GM18519 (cell line): Measurements from ENCODE around the gene CEBPZ.

ENCODE experiments used
- ATAC-seq: cut with Tn5 transposase; IDR thresholded peaks from one replicate; pipeline ENCODE4 v1.9.1; 2021; ENCODE audit warnings: mild to moderate bottlenecking, moderate library complexity; ENCODE audit not compliant: unreplicated experiment, low FRiP score

CEBPZ gene

GRCh38 chr2:37181726-37182684 lies 49.4 kb downstream of the CEBPZ start:
- no peak for ATAC-seq

DNA sequence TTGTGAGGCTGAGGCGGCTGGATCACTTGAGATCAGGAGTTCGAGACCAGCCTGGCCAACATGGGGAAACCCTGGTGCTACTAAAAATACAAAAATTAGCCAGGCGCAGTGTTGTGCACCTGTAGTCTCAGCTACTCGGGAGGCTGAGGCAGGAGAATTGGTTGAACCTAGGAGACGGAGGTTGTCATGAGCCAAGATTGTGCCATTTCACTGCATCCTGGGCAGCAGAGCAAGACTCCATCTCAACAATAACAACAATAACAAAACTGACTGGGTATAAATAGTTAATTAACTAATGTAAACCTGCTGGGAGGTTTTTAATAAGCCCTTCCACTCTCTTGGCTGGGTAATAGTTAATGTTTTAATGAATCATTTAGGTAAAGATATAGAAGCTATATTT lies 50.8 kb downstream of the CEBPZ start:
- no peak for ATAC-seq

- ATAC-seq = no peak
These were observed 51.3 kb downstream of the CEBPZ start for GRCh38 chr2:37180006-37180639.

- ATAC-seq = no peak
These were observed 57.7 kb downstream of the CEBPZ start for GRCh38 chr2:37173741-37174140.

DNA sequence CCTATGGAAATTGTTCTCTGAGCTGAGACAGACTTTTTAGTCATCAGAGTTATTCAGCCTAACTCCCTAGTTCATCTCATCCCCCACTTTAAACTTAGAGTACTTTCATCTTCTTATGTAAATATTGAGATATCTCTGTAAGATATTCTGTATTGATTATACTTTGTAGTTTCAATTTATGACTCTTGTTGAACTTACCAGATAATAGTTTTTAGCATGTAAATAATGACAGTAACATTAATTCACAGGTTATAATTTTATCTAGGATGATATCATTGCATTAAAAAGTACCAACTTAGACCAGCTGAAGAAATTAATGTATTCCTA lies 59.8 kb downstream of the CEBPZ start:
- ATAC-seq = no peak

GRCh38 chr2:37168217-37168981 lies 63.0 kb downstream of the CEBPZ start:
- ATAC-seq = no peak

DNA sequence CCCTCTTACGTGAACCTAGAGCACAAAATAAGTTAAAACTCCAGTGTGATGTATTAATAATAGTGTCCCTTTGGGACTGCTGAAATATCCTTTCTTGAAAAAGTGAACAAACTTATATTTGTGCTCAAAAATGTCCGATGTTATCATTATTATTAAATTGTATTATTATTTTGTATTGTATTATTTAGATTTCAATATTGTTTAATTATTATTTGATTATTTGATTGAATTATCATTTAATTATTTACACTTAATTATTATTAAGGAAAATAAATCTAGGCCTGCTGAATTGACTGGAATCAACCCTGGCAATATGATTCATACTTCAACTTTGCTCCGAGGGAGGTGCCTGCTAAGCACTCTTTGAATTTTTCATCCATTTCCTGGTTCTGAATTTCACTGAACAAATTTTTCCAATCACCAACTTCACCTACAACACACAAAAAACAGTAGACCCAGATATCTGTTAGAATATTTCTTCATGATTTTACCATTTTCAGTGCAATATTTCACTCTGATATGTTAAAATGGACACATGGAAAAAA lies 63.7 kb downstream of the CEBPZ start:
- ATAC-seq = no peak

GRCh38 chr2:37164757-37165156 lies 66.6 kb downstream of the CEBPZ start:
- ATAC-seq = no peak

GRCh38 chr2:37156857-37157714 lies 74.3 kb downstream of the CEBPZ start, which contains the start of gene EIF2AK2:
EIF2AK2 (minus strand) TSS chr2:37156980; CDS start chr2:37147806, 9,174 bp downstream.
- peak; percentile 72 for ATAC-seq

- peak; percentile 20 for ATAC-seq
These were observed 75.1 kb downstream of the CEBPZ start for GRCh38 chr2:37156071-37156856.

DNA sequence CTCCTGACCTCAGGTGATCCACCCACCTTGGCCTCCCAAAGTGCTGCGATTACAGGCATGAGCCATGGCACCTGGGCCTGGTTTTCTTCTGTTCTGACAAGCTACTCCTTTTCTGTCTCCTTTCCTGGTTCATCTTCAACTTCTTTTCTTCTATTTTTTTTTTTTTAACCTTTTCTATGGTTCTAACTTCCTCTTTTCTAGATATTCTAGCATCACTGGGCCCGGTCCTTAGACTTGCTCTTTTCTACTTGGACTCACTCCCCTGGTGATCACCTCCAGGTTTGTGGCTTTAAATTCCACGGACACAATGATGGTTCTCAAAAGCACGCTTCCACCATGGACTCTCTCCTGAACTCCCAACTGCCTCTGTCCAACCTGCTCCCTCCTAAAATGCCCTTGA lies 76.6 kb downstream of the CEBPZ start:
- ATAC-seq = no peak

- no peak for ATAC-seq
These were observed 78.2 kb downstream of the CEBPZ start for GRCh38 chr2:37153224-37153623.
